Ovary (tissue), 3 donors: ENCODE results near the gene RASA4B.

ENCODE experiments used
- EP300 ChIP-seq: sonication (generic); formaldehyde crosslinking; IDR thresholded peaks from one replicate; pipeline ENCODE4 v1.6.1; 2017; ENCODE audit warnings: antibody characterized with exemption
- POLR2A ChIP-seq: fragments of 450-650 bp; IDR thresholded peaks from one replicate; pipeline ENCODE4 v1.6.1; 2017; ENCODE audit warnings: antibody characterized with exemption, mild to moderate bottlenecking, moderate library complexity
- TF ChIP-seq, protein P1 (sequence below), 3 donors: fragments of 450-650 bp in 2 of 3; fragments of 200-600 bp in 1 of 3; IDR thresholded peaks; one replicate each; pipeline versions ENCODE4 v1.5.1 to v1.8.0; 2016 to 2022; ENCODE audit warnings: antibody characterized with exemption in 3 of 3, mild to moderate bottlenecking in 1 of 3
- donor health status: DM: no; HTN: no; CAD: no.

DNA sequence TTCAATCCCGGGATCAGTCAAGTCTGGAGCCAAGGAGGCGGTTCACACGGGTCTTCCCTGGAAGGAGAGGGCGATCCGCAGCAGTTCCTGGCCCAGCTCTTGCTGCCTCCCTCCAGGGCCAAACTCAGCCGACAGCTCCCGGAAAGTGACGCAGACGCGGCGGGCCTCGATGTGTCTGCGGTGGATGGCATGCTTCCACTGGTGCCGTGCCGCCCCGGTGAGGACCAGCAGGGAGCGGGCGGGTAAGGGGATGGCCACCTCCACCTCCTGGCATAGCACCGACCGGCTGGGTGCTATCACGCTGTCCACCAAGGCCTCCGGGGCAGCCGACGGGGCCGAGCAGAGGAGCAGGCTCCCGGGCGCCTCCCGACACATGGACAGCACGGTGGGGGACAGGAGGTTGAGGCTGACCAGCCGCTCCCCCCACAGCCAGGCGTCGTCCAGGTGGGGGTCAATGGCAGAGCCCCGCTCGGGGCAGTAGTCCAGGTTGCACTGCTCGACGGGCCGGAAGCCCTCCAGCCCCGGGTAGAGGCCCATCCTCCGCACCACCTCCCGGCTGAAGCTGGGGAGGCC is 60.1 kb downstream of the RASA4B start:
- TF ChIP-seq POLR2A: no peak
- TF ChIP-seq, protein P1, sequence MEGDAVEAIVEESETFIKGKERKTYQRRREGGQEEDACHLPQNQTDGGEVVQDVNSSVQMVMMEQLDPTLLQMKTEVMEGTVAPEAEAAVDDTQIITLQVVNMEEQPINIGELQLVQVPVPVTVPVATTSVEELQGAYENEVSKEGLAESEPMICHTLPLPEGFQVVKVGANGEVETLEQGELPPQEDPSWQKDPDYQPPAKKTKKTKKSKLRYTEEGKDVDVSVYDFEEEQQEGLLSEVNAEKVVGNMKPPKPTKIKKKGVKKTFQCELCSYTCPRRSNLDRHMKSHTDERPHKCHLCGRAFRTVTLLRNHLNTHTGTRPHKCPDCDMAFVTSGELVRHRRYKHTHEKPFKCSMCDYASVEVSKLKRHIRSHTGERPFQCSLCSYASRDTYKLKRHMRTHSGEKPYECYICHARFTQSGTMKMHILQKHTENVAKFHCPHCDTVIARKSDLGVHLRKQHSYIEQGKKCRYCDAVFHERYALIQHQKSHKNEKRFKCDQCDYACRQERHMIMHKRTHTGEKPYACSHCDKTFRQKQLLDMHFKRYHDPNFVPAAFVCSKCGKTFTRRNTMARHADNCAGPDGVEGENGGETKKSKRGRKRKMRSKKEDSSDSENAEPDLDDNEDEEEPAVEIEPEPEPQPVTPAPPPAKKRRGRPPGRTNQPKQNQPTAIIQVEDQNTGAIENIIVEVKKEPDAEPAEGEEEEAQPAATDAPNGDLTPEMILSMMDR (IDR thresholded peaks at IDR 0.05): no peak
- TF ChIP-seq EP300: no peak
